HG02588 (cell line): ENCODE measurements around the gene TRIM56.
"Not testable (repeated sequence)": the region's sequence is repeated elsewhere in the genome, so short reads cannot be mapped to it uniquely, and the experiment has no call there.

Source experiments
- ATAC-seq: cut with Tn5 transposase; IDR thresholded peaks from one replicate; pipeline ENCODE4 v1.9.1; 2021; ENCODE audit warnings: mild to moderate bottlenecking, moderate library complexity; ENCODE audit not compliant: unreplicated experiment

TRIM56 gene

DNA sequence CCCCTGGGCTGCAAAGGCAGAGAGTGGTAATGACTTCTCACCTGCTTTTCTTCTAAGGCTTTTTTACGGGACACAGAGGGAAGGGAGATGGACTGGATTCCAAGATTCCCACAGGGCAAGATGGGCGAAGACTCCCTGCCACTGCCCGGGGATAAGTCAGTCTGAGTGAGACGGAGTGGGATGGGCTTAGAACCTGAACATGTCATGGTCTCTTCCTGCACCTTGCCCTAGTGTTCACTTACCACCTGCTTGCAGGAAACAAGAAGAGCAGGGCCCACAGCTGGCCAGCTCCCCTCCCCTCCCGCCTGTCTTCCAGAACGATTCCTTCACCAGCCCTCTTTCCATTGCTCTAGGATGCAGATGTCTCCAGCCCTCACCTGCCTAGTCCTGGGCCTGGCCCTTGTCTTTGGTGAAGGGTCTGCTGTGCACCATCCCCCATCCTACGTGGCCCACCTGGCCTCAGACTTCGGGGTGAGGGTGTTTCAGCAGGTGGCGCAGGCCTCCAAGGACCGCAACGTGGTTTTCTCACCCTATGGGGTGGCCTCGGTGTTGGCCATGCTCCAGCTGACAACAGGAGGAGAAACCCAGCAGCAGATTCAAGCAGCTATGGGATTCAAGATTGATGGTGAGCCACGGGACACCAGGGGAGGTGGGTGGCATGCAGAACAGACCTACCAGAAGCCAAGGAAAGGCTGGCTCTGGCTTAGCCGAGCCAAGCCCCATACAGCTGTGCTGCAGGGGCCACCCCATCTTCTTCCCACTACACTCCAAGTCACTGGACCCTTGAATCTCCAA is 43.0 kb downstream of the TRIM56 start:
- no peak for ATAC-seq

DNA sequence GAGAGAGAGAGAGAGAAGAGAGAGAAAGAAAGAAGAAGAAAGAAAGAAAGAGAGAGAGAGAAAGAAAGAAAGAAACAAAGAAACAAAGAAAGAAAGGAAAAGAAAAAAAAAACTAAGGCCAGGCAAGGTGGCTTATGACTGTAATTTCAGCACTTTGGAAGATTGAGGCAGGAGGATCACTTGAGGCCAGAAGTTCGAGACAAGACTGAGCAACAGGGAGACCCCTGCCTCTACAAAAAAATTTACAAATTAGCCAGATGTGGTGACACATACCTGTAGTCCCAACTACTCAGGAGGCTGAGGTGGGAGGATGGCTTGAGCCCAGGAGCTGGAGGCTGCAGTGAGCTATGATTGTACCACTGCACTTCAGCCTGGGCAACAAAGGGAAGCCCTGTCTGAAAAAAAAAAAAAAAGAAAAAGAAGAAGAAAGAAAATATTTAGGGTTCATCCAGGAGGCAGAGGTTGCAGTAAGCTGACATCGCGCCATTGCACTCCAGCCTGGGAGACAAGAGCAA is 44.4 kb downstream of the TRIM56 start:
- no peak for ATAC-seq

DNA sequence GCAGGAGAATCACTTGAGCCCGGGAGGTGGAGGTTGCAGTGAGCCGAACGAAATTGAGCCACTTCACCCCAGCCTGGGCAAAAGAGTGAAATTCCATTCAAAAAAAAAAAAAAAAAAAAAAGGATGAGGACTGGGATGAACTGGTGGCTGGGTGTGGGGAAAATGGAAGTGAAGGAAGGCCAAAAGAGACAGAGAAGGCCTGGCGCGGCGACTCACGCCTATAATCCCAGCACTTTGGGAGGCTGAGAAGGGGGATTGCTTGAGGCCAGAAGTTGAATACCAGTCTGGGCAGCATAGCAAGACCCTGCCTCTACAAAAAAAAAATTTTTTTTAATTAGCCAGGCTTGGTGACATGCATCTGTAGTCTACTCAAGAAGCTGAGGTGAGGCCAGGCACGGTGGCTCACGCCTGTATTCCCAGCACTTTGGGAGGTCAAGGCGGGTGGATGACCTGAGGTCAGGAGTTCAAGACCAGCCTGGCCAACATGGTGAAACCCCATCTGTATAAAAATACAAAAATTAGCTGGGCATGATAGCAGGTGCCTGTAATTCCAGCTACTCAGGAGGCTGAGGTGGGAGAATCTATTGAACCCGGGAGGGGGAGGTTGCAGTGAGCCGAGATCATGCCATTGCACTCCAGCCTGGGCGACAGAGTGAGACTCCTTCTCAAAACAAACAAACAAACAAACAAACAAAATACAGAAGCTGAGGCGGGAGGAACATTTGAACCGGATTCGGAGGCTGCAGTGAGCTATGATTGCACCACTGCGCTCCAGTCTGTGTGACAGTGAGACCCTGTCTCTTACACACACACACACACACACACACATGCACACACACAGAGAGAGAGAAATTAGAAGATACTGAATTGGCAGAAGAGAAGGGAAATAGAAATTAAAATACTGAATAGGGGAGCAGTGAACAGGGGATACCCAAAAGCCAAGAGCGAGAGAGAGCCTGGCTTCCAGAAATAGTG is 47.6 kb downstream of the TRIM56 start:
- not testable (repeated sequence) for ATAC-seq

DNA sequence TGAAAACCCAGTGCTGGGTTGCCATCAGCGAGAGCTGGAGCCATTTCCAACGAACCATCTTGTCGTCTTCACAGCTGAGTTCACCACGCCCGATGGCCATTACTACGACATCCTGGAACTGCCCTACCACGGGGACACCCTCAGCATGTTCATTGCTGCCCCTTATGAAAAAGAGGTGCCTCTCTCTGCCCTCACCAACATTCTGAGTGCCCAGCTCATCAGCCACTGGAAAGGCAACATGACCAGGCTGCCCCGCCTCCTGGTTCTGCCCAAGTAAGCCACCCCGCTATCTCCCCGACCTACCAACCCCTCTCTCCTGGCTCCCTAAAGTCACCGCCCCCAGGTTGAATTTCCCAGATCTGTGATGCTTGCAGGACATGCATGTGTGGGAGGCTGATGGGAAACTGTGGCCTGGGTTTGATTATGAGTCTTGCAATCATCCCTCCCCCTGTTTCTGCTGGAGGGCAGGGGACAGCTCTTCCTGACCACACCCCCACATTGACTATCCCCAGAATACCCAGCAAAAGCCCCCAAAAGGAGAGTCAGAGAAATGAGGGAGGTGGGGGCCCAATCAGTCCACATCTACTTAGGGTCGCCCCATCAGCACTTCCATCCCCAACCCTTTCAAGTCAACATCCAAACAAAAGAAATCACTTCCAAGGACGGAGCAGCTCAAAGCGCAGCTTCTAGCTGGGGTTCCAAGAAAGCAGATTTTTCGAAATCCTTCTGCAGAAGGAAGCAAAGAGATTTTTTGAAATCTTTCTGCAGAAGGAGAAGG is 48.5 kb downstream of the TRIM56 start:
- no peak for ATAC-seq

DNA sequence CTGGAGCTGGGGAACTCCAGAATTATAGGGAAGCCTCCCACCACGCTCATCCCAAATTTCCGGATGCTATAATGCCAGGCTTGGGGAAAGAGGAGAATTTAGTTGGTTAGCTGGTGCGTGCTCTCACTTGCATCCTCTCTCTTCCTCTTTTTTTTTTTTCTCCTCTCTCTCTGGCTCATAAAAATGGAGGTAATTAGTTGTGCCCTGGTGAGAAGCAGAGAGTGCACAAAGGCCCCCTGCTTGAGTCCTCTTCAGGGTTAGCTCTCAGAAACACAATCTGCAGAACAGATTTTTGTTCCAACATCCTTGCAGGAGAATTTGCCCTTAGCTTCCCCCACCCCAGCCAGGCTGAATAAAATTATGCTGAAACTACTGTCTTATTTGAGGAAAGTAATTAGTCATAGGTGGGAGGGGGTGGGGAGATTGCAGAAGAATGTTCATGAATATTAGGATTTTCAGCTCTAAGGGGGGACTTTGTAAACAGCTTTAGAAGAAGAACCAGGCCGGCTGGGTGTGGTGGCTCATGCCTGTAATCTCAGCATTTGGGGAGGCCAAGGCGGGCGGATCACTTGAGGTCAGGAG is 49.2 kb downstream of the TRIM56 start:
- no peak for ATAC-seq

DNA sequence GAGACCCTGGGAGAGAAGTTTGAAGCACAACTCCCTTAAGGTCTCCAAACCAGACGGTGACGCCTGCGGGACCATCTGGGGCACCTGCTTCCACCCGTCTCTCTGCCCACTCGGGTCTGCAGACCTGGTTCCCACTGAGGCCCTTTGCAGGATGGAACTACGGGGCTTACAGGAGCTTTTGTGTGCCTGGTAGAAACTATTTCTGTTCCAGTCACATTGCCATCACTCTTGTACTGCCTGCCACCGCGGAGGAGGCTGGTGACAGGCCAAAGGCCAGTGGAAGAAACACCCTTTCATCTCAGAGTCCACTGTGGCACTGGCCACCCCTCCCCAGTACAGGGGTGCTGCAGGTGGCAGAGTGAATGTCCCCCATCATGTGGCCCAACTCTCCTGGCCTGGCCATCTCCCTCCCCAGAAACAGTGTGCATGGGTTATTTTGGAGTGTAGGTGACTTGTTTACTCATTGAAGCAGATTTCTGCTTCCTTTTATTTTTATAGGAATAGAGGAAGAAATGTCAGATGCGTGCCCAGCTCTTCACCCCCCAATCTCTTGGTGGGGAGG is 52.5 kb downstream of the TRIM56 start:
- ATAC-seq: no peak

DNA sequence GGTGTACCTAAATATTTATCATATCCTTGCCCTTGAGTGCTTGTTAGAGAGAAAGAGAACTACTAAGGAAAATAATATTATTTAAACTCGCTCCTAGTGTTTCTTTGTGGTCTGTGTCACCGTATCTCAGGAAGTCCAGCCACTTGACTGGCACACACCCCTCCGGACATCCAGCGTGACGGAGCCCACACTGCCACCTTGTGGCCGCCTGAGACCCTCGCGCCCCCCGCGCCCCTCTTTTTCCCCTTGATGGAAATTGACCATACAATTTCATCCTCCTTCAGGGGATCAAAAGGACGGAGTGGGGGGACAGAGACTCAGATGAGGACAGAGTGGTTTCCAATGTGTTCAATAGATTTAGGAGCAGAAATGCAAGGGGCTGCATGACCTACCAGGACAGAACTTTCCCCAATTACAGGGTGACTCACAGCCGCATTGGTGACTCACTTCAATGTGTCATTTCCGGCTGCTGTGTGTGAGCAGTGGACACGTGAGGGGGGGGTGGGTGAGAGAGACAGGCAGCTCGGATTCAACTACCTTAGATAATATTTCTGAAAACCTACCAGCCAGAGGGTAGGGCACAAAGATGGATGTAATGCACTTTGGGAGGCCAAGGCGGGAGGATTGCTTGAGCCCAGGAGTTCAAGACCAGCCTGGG is 53.1 kb downstream of the TRIM56 start:
- ATAC-seq: peak; percentile 60

DNA sequence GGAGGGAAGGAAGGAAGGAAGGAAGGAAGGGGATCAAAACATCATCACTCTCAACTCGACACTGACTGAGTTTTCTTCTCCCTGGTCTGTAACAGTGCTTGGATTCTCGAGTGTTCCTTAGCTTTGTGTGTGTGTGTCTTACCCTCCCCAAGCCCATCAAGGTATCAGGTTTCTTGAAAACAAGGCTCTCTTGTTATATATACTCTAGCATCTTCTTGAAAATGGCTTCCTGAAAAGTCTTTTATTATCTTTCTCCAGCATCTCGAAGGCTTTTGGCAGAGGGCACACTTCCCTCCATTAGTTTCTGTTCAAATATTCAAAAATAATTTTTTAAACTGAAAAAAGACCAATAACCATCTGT is 55.0 kb downstream of the TRIM56 start:
- no peak for ATAC-seq

DNA sequence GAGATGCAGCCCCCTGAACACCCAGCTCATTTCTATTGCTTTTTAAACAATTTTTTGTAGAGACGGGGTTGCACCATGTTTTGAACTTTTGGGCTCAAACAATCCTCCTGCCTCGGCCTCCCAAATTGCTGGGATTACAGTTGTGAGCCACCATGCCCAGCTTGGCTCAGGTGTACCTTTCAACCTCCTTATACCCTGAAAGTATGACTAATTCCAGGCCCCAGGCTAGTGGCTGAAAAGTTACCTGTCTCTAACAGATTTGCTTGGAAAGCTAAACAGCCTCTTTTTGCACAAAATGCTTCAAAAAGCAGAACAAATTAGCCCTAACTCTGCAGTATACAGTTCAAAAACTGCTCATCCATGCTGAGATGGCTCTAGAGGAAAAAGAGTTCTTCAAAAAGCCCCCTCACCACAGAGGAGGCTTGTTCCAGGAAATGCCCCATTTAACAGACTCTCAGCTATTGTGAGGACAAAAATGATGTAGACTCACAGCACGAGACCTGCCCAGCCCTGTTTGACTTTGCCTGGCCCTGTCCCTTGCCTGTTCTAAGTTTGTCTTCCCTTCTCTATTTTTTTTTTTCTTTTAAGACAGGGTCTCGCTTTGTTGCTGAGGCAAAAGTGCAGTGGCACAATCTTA is 55.6 kb downstream of the TRIM56 start:
- ATAC-seq: no peak
